Cardiac muscle cell (in vitro differentiated cells and primary cell): ENCODE results near the gene ADCY4. TPM values are rescaled to one million over a fixed set of nuclear protein-coding genes. Genes with fewer than 3 reads are reported as not detected.

Experiments
- DNase-seq, 2 donors: peaks; one replicate each; pipeline versions ENCODE4 v3.0.0 to v3.0.0-alpha.2; 2010 to 2017; ENCODE audit warnings: low read depth in 1 of 2, low spot score in 1 of 2
- H3K27ac ChIP-seq: fragments of 200-600 bp; sonication (generic); 2 replicates; pipeline ENCODE4 v1.5.1; 2016
- H3K27me3 ChIP-seq: fragments of 200-600 bp; sonication (generic); 2 replicates; pipeline ENCODE4 v1.6.0; 2016; ENCODE audit warnings: control low read depth
- H3K36me3 ChIP-seq: fragments of 200-600 bp; sonication (generic); 2 replicates; pipeline ENCODE4 v1.5.1; 2016; ENCODE audit warnings: control low read depth
- H3K4me1 ChIP-seq: fragments of 200-600 bp; sonication (generic); 2 replicates; pipeline ENCODE4 v1.8.1; 2017; ENCODE audit warnings: low read depth, mild to moderate bottlenecking, mixed run types
- H3K4me3 ChIP-seq: fragments of 200-600 bp; sonication (generic); 2 replicates; pipeline ENCODE4 v1.5.1; 2016; ENCODE audit warnings: mild to moderate bottlenecking
- H3K9me3 ChIP-seq: fragments of 200-600 bp; sonication (generic); 2 replicates; pipeline ENCODE4 v1.5.1; 2017; ENCODE audit warnings: low read depth, mild to moderate bottlenecking, control low read depth
- polyA plus RNA-seq: library from polyadenylated mRNA; unstranded; fragments of >200 nt; fragmentation: Nextera tagmentation; extraction: Ambion mirVana; gene quantifications from 2 replicates; pipeline ENCODE4 v1.2.1, GENCODE V29; 2016
- total RNA-seq: library from RNA; depleted of rRNA; stranded (reverse); fragments of >200 nt; gene quantifications from 2 replicates; pipeline ENCODE4 v1.2.3, GENCODE V29; 2016
- TF ChIP-seq, protein P1 (sequence below): IDR thresholded peaks from 2 replicates; pipeline ENCODE4 v1.5.1; 2012; ENCODE audit warnings: low read depth, mild to moderate bottlenecking, low read length

The ADCY4 gene
- total and polyA plus RNA-seq, 2 experiments from 2014 or later, result 1.5 TPM; not detected in 1

DNA sequence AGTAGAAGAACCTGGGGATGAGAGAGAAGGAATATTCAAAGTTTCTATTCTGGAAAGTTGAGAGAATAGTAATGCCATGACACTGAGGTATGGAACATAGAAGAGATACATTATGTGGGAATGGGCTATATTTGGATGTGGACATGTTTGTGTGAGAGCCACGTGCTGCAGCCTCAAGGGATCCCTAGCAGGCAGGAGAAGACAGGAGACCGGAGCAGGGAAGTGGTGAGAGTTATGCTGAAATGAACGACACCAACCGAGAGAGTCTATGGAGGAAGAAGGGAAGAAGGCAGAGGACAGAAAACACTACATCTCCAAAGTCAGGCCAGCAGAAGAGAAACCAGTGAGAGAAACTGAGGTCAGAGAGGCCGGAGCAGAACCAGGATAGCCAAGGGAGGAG, 14.9 kb upstream of the ADCY4 start:
- Histone ChIP-seq H3K4me1 (no peaks in the 10 kb centered on the region), H3K4me3 (no peak overlapping the region), H3K36me3 (no peaks in the 10 kb centered on the region), H3K9me3 (no peaks in the 10 kb centered on the region), H3K27me3 (peaks cover 81% of the 10 kb centered on the region), H3K27ac (no peak overlapping the region)
- no peak for DNase-seq
- TF ChIP-seq, protein P1, sequence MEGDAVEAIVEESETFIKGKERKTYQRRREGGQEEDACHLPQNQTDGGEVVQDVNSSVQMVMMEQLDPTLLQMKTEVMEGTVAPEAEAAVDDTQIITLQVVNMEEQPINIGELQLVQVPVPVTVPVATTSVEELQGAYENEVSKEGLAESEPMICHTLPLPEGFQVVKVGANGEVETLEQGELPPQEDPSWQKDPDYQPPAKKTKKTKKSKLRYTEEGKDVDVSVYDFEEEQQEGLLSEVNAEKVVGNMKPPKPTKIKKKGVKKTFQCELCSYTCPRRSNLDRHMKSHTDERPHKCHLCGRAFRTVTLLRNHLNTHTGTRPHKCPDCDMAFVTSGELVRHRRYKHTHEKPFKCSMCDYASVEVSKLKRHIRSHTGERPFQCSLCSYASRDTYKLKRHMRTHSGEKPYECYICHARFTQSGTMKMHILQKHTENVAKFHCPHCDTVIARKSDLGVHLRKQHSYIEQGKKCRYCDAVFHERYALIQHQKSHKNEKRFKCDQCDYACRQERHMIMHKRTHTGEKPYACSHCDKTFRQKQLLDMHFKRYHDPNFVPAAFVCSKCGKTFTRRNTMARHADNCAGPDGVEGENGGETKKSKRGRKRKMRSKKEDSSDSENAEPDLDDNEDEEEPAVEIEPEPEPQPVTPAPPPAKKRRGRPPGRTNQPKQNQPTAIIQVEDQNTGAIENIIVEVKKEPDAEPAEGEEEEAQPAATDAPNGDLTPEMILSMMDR, result no peak

DNA sequence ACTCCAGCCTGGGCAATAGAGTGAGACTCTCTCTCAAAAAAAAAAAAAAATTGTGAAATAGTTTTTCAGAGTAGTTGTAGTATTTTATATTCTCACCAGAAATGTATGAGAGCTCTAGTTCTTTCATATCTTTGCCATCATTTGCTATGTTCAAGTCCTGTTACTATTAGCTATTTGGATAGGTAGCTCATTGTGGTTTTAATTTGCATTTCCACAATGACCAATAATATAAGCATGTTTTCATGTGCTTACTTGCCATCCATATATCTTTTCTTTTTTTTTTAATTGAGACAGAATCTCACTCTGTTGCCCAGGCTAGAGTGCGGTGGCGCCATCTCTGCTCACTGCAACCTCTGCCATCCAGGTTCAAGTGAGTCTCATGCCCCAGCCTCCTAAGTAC, 13.3 kb upstream of the ADCY4 start:
- Histone ChIP-seq H3K27me3 (peaks cover 83% of the 10 kb centered on the region), H3K4me1 (no peaks in the 10 kb centered on the region)

DNA sequence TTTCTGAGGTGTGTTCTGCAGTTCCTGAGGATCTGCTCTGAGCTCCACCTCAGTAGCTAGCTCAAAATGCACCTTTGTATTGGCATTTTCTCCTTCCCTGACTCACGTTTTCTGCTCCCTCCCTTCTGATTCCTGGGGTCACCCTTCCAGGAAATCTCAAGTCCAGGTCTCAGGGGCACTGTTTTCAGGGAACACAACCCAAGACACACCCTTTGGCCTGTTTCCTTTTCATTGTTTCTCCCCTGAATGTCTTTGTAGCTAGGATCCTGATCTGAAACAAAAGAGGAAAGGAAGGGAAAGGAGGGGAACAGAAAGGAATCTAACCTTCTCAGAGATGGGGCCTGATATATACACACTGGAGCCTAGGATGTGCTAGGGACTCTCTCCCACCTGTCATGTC, 12.3 kb upstream of the ADCY4 start:
- Histone ChIP-seq H3K9me3 (no peaks in the 10 kb centered on the region), H3K27me3 (peaks cover 83% of the 10 kb centered on the region), H3K36me3 (no peaks in the 10 kb centered on the region), H3K27ac (no peak overlapping the region), H3K4me1 (no peaks in the 10 kb centered on the region), H3K4me3 (no peak overlapping the region)
- TF ChIP-seq, protein P1, result no peak
- DNase-seq, result no peak

More for the DNA sequence above, 13.3 kb upstream of the ADCY4 start:
- Histone ChIP-seq H3K9me3 (no peaks in the 10 kb centered on the region), H3K36me3 (no peaks in the 10 kb centered on the region), H3K4me3 (no peak overlapping the region), H3K27ac (no peak overlapping the region)
- no peak for DNase-seq
- TF ChIP-seq, protein P1, result no peak

DNA sequence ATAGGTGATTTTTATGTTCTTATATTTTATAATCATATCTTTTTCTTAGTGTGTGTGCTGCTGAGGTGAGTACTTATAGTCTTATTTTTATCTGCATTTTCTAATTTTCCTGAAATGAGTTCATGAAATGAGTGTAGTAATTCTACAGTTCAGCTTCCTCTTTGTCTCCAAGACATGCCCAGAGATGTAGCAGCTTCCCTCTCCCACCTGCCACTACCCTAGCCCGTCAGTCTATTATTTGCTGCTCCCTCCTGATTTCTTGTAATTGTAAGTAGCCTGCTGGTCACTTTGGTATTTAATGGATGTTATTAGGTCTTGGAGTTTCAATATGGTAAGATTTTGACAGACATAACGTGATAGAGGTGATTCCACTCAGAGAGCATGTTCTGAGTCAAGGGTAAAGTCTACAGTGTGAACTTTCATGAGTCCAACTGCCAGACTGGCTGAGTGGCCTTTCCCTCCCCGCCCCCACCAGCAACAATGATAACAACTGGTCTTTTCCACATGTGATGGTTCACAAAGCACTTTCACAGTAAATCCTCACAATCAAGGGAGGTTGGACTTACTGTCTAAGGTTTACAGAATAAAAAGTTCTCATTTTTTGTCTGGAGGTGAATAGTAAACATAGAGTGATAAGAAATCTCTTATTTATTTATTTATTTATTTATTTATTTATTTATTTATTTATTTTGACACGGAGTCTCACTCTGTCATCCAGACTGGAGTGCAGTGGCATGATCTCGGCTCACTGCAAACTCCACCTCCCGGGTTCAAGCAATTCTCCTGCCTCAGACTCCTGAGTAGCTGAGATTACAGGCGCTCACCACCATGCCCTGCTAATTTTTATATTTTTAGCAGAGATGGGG, 9.2 kb upstream of the ADCY4 start:
- DNase-seq, result no peak
- Histone ChIP-seq H3K27ac (no peak overlapping the region), H3K4me1 (no peaks in the 10 kb centered on the region), H3K4me3 (no peak overlapping the region), H3K27me3 (peaks cover 83% of the 10 kb centered on the region), H3K9me3 (no peaks in the 10 kb centered on the region), H3K36me3 (no peaks in the 10 kb centered on the region)
- TF ChIP-seq, protein P1, result no peak

DNA sequence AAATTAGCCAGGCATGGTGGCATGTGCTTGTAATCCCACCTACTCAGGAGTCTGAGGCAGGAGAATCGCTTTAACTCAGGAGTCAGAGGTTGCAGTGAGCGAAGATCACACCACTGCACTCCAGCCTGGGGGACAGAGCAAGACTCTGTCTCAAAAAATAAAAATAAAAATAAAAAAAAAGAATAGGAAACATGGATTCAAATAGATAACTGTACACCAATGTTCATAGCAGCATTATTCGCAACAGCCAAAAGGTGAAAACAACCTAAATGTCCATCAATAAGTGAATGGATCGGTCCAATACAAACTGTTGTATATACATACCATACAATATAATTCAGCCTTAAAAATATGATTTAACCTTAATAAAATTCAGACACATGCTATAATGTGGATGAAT, 8.0 kb upstream of the ADCY4 start:
- no peak overlapping the region for H3K27ac ChIP-seq
- no peaks in the 10 kb centered on the region for H3K9me3 ChIP-seq
- TF ChIP-seq, protein P1, result no peak
- H3K36me3 ChIP-seq, result no peaks in the 10 kb centered on the region
- no peak overlapping the region for H3K4me3 ChIP-seq
- H3K4me1 ChIP-seq, result no peaks in the 10 kb centered on the region
- DNase-seq, result no peak
- peaks cover 85% of the 10 kb centered on the region for H3K27me3 ChIP-seq
